Upper lobe of left lung (tissue), 6 donors: ENCODE data around the gene UBR1. TPM values are rescaled to one million over a fixed set of nuclear protein-coding genes. Genes with fewer than 3 reads are reported as not detected.

Experiments used
- ATAC-seq, 2 donors: fragments of 200-7000 bp; cut with Tn5 transposase; one replicate each; pipeline ENCODE4 v1.9.1; 2022; ENCODE audit warnings: mild to moderate bottlenecking in 2 of 2, moderate library complexity in 2 of 2; ENCODE audit not compliant: low FRiP score in 2 of 2
- DNase-seq, 2 donors: peaks; one replicate each; pipeline ENCODE4 v3.0.0-alpha.2; 2019 to 2020
- H3K27ac ChIP-seq, 4 donors: fragments of 200-600 bp; sonication (generic); one replicate each; pipeline ENCODE4 v1.5.1; 2016 to 2019
- H3K27me3 ChIP-seq, 4 donors: fragments of 200-600 bp; sonication (generic); one replicate each; pipeline ENCODE4 v1.5.1; 2017 to 2019
- H3K36me3 ChIP-seq, 4 donors: fragments of 200-600 bp; sonication (generic); one replicate each; pipeline ENCODE4 v1.5.1; 2016 to 2019
- H3K4me1 ChIP-seq, 4 donors: fragments of 200-600 bp; sonication (generic); one replicate each; pipeline ENCODE4 v1.5.1; 2018 to 2019
- H3K4me3 ChIP-seq, 4 donors: fragments of 200-600 bp; sonication (generic); one replicate each; pipeline ENCODE4 v1.5.1; 2017 to 2019; ENCODE audit warnings: mild to moderate bottlenecking in 2 of 4, moderate library complexity in 1 of 4
- H3K9me3 ChIP-seq, 4 donors: fragments of 200-600 bp; sonication (generic); one replicate each; pipeline ENCODE4 v1.5.1; 2018 to 2019
- EP300 ChIP-seq, 4 donors: sonication (generic); formaldehyde crosslinking; IDR thresholded peaks; one replicate each; pipeline ENCODE4 v1.5.1; 2017; ENCODE audit warnings: antibody characterized with exemption in 4 of 4, control low read depth in 2 of 4
- POLR2A ChIP-seq, 4 donors: fragments of 450-650 bp; IDR thresholded peaks; one replicate each; pipeline ENCODE4 v1.5.1; 2016 to 2017; ENCODE audit warnings: antibody characterized with exemption in 4 of 4, mild to moderate bottlenecking in 2 of 4
- POLR2AphosphoS5 ChIP-seq, 2 donors: sonication (generic); formaldehyde crosslinking; IDR thresholded peaks; one replicate each; pipeline ENCODE4 v1.5.1; 2017; ENCODE audit warnings: antibody characterized with exemption in 2 of 2
- WGBS, 2 donors: methylation state at CpG; one replicate each; pipeline ENCODE4 v1.1.5; 2017 to 2018; 5-methylcytosine and 5-hydroxymethylcytosine counted together
- total RNA-seq, 6 donors: library from RNA; depleted of rRNA in 4 of 6; stranded (reverse); fragments of >200 nt in 4 of 6; gene quantifications; one replicate each; pipeline versions ENCODE4 v1.1.0 to v1.2.1, GENCODE V29; 2016 to 2021
- TF ChIP-seq, protein P1 (sequence below), 6 experiments: fragments of 450-650 bp in 4 of 6; fragments of 200-600 bp in 2 of 6; sonication (generic) in 2 of 6; IDR thresholded peaks; one replicate each; pipeline ENCODE4 v1.5.1; 2016 to 2019; ENCODE audit warnings: antibody characterized with exemption in 6 of 6
- donor health status: DM: no; HTN: no; CAD: no; lungs with moderate emphysema.
- donor health status: DM: no; HTN: yes; CAD: no; lungs with severe emphysema.

Gene UBR1
- total RNA-seq = 10 to 100 TPM; 23.7 to 49.2 (median 27.2) TPM

DNA sequence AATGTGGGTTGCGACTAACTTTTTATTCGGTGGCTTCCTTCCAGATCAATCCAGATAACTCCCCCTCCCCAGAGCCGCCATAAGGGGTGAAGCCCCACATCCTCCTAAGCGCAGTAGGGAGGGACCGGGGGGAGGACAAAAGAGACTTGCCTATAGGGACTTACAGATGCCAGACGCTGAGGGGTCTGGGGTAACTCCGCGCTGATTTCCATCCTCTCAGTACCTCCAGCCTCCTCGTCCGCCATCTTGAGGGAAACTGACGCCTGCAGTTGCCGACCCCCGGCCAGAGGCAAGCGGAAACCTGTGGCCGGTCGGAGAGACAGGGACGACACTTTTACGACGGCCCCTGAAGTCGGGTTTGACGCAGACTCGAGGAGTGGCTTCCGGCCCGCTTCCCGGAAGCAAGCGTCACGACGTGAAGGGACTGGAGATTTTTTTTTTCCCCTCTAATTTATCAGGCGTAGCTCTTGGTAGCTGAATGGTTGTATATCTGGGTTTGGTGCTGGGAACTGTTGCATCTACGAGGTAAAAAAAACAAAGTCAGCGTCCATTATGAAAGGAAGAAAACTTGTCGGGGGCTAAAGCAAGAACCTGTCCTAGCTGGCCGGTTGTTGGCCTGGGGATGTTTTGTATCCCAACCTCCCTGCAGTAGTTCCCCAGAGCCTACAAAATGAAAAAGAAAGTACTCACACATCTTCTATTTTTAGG lies at the start of gene UBR1:
TSS of gene UBR1 (minus strand) at position 261 of the 708 bp plus-strand sequence. CDS start at position 245, 16 bp downstream.
- WGBS, 2 donors = 0% methylated on average over 10 to 23 of the region's 33 CpGs
- H3K27me3 ChIP-seq = no peaks in the 10 kb centered on the region
- DNase-seq (peak; percentile 92 to 93), ATAC-seq (peak; percentile 96 to 99)
- H3K4me3 ChIP-seq = peak within 1 kb of the TSS; percentile 56 to 81 (median 77)
- H3K4me1 ChIP-seq = peaks cover 16 to 45% (median 25%) of the 10 kb centered on the region in 4 donors
- H3K36me3 ChIP-seq = peaks cover 0 to 13% (median 0%) of the 10 kb centered on the region in 4 donors
- TF ChIP-seq EP300 (IDR thresholded peaks at IDR 0.05) (peak in 3 of 4 donors; percentile 10 to 77 (median 53)), POLR2AphosphoS5 (IDR thresholded peaks at IDR 0.05) (peak; percentile 93 to 96), POLR2A (IDR thresholded peaks at IDR 0.05) (peak in 3 of 4 donors; percentile 57 to 78 (median 58))
- TF ChIP-seq, protein P1, sequence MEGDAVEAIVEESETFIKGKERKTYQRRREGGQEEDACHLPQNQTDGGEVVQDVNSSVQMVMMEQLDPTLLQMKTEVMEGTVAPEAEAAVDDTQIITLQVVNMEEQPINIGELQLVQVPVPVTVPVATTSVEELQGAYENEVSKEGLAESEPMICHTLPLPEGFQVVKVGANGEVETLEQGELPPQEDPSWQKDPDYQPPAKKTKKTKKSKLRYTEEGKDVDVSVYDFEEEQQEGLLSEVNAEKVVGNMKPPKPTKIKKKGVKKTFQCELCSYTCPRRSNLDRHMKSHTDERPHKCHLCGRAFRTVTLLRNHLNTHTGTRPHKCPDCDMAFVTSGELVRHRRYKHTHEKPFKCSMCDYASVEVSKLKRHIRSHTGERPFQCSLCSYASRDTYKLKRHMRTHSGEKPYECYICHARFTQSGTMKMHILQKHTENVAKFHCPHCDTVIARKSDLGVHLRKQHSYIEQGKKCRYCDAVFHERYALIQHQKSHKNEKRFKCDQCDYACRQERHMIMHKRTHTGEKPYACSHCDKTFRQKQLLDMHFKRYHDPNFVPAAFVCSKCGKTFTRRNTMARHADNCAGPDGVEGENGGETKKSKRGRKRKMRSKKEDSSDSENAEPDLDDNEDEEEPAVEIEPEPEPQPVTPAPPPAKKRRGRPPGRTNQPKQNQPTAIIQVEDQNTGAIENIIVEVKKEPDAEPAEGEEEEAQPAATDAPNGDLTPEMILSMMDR (IDR thresholded peaks at IDR 0.05) = no peak
- H3K27ac ChIP-seq = peak within 1 kb of the TSS; percentile 92 to 95 (median 92)
- H3K9me3 ChIP-seq = no peaks in the 10 kb centered on the region

DNA sequence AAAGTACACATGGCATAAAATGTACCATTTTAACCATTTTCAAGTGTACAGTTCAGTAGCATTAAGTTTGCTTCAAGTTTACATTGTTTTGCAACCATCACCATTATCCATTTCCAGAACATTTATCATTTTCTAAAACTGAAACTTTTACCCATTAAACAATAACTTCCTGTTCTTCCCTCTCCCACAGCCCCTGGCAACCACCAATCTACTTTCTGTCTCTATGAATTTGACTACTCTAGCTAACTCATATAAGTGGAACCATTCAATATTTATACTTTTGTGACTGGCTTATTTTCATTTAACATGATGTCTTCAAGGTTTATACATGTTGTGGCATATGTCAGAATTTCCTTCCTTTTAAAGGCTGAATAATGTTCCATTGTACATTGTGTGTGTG lies 47.4 kb upstream of the UBR1 start:
- no peak for DNase-seq
- no peak for ATAC-seq
- TF ChIP-seq, protein P1 (IDR thresholded peaks at IDR 0.05) = no peak
- TF ChIP-seq POLR2A (IDR thresholded peaks at IDR 0.05) = no peak
- TF ChIP-seq EP300 (IDR thresholded peaks at IDR 0.05) = no peak
- no peak for TF ChIP-seq POLR2AphosphoS5 (IDR thresholded peaks at IDR 0.05)
- no peaks in the 10 kb centered on the region for H3K4me1 ChIP-seq
- H3K27me3 ChIP-seq = no peaks in the 10 kb centered on the region
- peaks cover 13 to 82% (median 23%) of the 10 kb centered on the region in 4 donors for H3K36me3 ChIP-seq
- no peak overlapping the region for H3K27ac ChIP-seq
- no peaks in the 10 kb centered on the region for H3K9me3 ChIP-seq
- no peak overlapping the region for H3K4me3 ChIP-seq

DNA sequence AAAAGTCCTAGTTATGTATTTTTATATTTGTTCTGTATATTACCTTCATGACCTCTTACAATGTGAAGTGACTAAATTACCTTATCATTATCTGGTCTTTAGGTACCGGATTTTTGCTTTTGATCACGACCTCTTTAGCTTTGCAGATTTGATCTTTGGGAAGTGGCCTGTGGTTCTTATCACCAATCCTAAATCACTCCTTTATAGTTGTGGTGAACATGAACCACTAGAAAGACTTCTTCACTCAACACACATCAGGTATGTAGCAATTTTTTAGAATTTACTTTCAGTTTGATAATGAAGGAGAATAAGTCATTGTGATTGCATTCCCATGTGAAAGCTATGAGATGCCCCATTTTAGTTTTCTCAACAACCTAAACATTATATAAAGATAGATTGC lies 45.9 kb upstream of the UBR1 start:
- H3K27me3 ChIP-seq = no peaks in the 10 kb centered on the region
- WGBS, 2 donors = 85 to 86% methylated on average over 2 of the region's 2 CpGs
- TF ChIP-seq, protein P1 (IDR thresholded peaks at IDR 0.05) = no peak
- TF ChIP-seq POLR2AphosphoS5 (IDR thresholded peaks at IDR 0.05) (no peak), EP300 (IDR thresholded peaks at IDR 0.05) (no peak), POLR2A (IDR thresholded peaks at IDR 0.05) (no peak)
- H3K36me3 ChIP-seq = peaks cover 13 to 94% (median 27%) of the 10 kb centered on the region in 4 donors
- ATAC-seq (no peak), DNase-seq (no peak)
- H3K9me3 ChIP-seq = no peaks in the 10 kb centered on the region
- H3K27ac ChIP-seq = no peak overlapping the region
- H3K4me1 ChIP-seq = no peaks in the 10 kb centered on the region
- H3K4me3 ChIP-seq = no peak overlapping the region

DNA sequence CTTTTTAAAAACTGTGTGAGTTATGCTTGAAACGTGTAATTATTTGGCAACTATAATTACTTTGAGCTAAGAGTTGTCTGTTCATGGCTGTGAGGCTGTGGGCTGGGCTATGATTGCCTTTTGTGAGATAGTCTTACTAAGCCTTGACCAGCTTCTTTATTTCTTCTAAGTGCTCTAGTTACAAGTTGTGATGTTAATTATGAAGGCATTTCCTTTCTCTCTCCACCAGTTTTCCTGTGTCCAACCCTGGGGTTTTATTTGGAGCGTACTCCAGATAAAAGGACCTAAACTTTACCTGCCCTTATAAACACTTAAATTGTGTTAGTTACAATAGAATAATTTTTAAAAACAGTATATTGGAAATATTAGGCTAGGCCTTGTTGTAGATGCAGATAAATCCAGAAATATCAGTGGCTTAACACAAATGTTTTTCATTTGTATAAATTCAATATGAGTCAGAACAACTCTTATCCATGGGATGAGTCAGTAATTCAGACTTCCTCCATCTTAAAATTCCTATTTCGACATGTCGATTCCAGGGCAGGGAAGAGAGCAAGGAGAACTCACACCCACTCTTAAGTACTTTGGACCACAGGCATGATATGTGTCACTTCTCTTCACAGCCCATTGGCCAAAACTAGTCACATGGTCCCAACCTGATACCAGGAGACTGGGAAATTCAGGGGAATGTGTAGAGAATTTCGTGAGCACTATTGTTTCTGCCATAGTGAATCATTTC lies 44.5 kb upstream of the UBR1 start:
- Histone ChIP-seq H3K27me3 (no peaks in the 10 kb centered on the region), H3K4me1 (no peaks in the 10 kb centered on the region), H3K27ac (no peak overlapping the region), H3K9me3 (no peaks in the 10 kb centered on the region), H3K36me3 (peaks cover 13 to 85% (median 27%) of the 10 kb centered on the region in 4 donors), H3K4me3 (no peak overlapping the region)
- ATAC-seq (no peak), DNase-seq (no peak)
- 92 to 93% methylated on average over 5 of the region's 5 CpGs for WGBS, 2 donors
- TF ChIP-seq POLR2AphosphoS5 (IDR thresholded peaks at IDR 0.05) (no peak), EP300 (IDR thresholded peaks at IDR 0.05) (no peak), POLR2A (IDR thresholded peaks at IDR 0.05) (no peak)
- TF ChIP-seq, protein P1 (IDR thresholded peaks at IDR 0.05) = no peak
